ENCODE data around the gene YWHAG. TPM values are rescaled to one million over a fixed set of nuclear protein-coding genes. Genes with fewer than 3 reads are reported as not detected.

YWHAG gene
- total and polyA plus RNA-seq, 7 experiments from 2014 or later: 1.4 to 98.3 (median 35.1) TPM

DNA sequence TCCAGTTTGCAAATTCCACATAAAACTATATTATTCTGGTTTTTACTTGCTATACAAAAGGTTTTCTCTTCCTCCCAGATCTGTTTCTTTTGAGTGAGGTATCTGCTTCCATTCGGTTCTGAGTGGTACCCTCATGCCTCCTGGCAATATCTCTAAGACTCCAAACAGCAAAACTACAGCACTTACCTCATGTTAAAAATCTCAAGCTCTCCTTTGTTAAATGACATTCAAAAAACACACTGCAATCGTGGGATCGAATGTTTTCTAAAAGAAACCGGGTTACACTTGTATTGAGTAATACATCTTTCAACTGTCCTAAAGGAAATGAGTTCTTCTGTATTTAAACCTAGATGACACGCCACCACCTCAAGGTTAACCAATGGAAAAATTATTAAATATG, 11.1 kb downstream of the YWHAG start:
- intact Hi-C loops (cut with micrococcal nuclease): loop anchor here in 1 of 2 donors (2.0 kb wide), 1 partner anchor 17 kb away; no protein-coding TSS in a partner anchor
- peaks cover 7 to 29% (median 7%) of the 10 kb centered on the region in 3 experiments for H3K36me3 ChIP-seq (ENCODE audit: control insufficient read depth in 2 of 3, insufficient read depth in 3 of 3, low read length in 3 of 3)
- H3K27me3 ChIP-seq (ENCODE audit: control insufficient read depth in 2 of 2, insufficient read depth in 2 of 2, low read length in 2 of 2): no peaks in the 10 kb centered on the region
- POLR2A ChIA-PET: no interaction called here
- no peaks in the 10 kb centered on the region for H3K9me3 ChIP-seq (ENCODE audit: control insufficient read depth in 2 of 3, low read length in 3 of 3)
- peaks cover 0 to 16% of the 10 kb centered on the region in 2 donors for H3K4me1 ChIP-seq (ENCODE audit: control insufficient read depth in 2 of 2, insufficient read depth in 2 of 2, low read length in 2 of 2)
- DNase-seq (no peak), ATAC-seq (no peak)
- peaks cover 24 to 55% (median 42%) of the 10 kb centered on the region in 5 donors for H3K36me3 Mint-ChIP-seq
- H3K27me3 Mint-ChIP-seq: no peaks in the 10 kb centered on the region
- peak overlapping the region; percentile 0 to 76 (median 33) for H3K4me3 Mint-ChIP-seq
- H3K27ac ChIP-seq (ENCODE audit: low read depth, low read length): no peak overlapping the region
- no peak overlapping the region for H3K4me3 ChIP-seq (ENCODE audit: low read length)
- CTCF ChIA-PET: no interaction called here
- H3K27ac Mint-ChIP-seq: peak overlapping the region in 7 of 9 donors; percentile 6 to 62 (median 35)
- peaks cover 47 to 83% (median 75%) of the 10 kb centered on the region in 7 donors for H3K4me1 Mint-ChIP-seq
- H3K9me3 Mint-ChIP-seq: no peaks in the 10 kb centered on the region

DNA sequence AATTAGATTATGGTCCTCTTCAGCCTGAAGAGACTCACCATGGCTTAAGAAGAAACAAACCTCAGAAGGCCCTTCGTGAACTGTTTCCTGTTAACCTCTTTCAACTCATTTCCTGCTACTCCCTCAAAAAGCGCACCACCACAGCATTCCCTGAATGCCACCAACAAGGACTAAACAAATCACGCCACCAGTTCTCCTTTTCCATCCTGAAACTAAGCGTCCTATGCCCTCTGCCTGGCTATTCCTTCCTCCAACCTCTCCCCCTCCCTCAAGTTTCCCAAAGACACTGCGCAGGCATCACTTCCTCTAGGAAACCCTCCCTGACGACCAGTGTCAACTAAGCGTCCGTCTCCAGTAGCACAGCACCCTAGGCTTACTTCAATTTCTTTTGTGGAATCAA, 12.0 kb downstream of the YWHAG start:
- intact Hi-C loops (cut with micrococcal nuclease): loop anchor here in 1 of 2 donors (2.0 kb wide), 1 partner anchor 16 kb away; no protein-coding TSS in a partner anchor
- peaks cover 24 to 60% (median 42%) of the 10 kb centered on the region in 5 donors for H3K36me3 Mint-ChIP-seq
- ATAC-seq: no peak

DNA sequence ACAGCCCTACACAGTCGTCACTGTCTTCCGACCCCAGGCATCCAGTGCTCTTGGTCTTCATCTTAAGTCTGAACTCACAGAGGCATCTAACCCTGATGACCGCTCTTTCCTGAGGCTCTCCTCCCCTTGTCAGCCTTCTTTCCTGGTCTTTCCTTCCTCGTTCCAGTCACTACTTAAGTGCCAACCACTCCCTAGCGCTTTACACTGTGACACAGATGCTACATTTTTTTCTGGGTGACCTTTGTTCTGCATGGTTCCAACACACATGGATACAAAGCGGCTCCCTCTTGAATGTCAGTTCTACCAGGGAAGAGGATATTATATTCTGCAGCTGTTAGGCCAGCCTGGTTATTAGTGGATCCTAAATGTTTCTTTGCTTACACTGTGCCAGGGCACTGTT, 12.7 kb downstream of the YWHAG start:
- ATAC-seq (no peak), DNase-seq (no peak)
- no peaks in the 10 kb centered on the region for H3K27me3 ChIP-seq (ENCODE audit: control insufficient read depth in 2 of 2, insufficient read depth in 2 of 2, low read length in 2 of 2)
- Mint-ChIP-seq H3K4me1 (peaks cover 50 to 81% (median 73%) of the 10 kb centered on the region in 7 donors), H3K4me3 (peak overlapping the region in 6 of 10 donors; percentile 22 to 76 (median 57)), H3K36me3 (peaks cover 24 to 65% (median 44%) of the 10 kb centered on the region in 5 donors), H3K27me3 (no peaks in the 10 kb centered on the region), H3K9me3 (no peaks in the 10 kb centered on the region), H3K27ac (peak overlapping the region in 7 of 9 donors; percentile 29 to 65 (median 51))
- CTCF ChIA-PET: no interaction called here
- peaks cover 7 to 29% (median 7%) of the 10 kb centered on the region in 3 experiments for H3K36me3 ChIP-seq (ENCODE audit: control insufficient read depth in 2 of 3, insufficient read depth in 3 of 3, low read length in 3 of 3)
- no peak overlapping the region for H3K4me3 ChIP-seq (ENCODE audit: low read length)
- peaks cover 0 to 16% of the 10 kb centered on the region in 2 donors for H3K4me1 ChIP-seq (ENCODE audit: control insufficient read depth in 2 of 2, insufficient read depth in 2 of 2, low read length in 2 of 2)
- POLR2A ChIA-PET: no interaction called here
- H3K9me3 ChIP-seq (ENCODE audit: control insufficient read depth in 2 of 3, low read length in 3 of 3): no peaks in the 10 kb centered on the region
- intact Hi-C loops (cut with micrococcal nuclease): loop anchor here in 1 of 2 donors (2.0 kb wide), 1 partner anchor 15 kb away; no protein-coding TSS in a partner anchor
- H3K27ac ChIP-seq (ENCODE audit: low read depth, low read length): no peak overlapping the region

More for the DNA sequence above, 12.0 kb downstream of the YWHAG start:
- ChIA-PET POLR2A (no interaction called here), CTCF (no interaction called here)
- no peak overlapping the region for H3K27ac ChIP-seq (ENCODE audit: low read depth, low read length)
- no peak for DNase-seq
- H3K9me3 ChIP-seq (ENCODE audit: control insufficient read depth in 2 of 3, low read length in 3 of 3): no peaks in the 10 kb centered on the region
- H3K36me3 ChIP-seq (ENCODE audit: control insufficient read depth in 2 of 3, insufficient read depth in 3 of 3, low read length in 3 of 3): peaks cover 7 to 29% (median 7%) of the 10 kb centered on the region in 3 experiments
- Mint-ChIP-seq H3K4me3 (peak overlapping the region; percentile 2 to 76 (median 56)), H3K27me3 (no peaks in the 10 kb centered on the region), H3K27ac (peak overlapping the region; percentile 20 to 84 (median 62)), H3K9me3 (no peaks in the 10 kb centered on the region), H3K4me1 (peaks cover 52 to 83% (median 74%) of the 10 kb centered on the region in 7 donors)
- peaks cover 0 to 16% of the 10 kb centered on the region in 2 donors for H3K4me1 ChIP-seq (ENCODE audit: control insufficient read depth in 2 of 2, insufficient read depth in 2 of 2, low read length in 2 of 2)
- no peaks in the 10 kb centered on the region for H3K27me3 ChIP-seq (ENCODE audit: control insufficient read depth in 2 of 2, insufficient read depth in 2 of 2, low read length in 2 of 2)
- no peak overlapping the region for H3K4me3 ChIP-seq (ENCODE audit: low read length)

DNA sequence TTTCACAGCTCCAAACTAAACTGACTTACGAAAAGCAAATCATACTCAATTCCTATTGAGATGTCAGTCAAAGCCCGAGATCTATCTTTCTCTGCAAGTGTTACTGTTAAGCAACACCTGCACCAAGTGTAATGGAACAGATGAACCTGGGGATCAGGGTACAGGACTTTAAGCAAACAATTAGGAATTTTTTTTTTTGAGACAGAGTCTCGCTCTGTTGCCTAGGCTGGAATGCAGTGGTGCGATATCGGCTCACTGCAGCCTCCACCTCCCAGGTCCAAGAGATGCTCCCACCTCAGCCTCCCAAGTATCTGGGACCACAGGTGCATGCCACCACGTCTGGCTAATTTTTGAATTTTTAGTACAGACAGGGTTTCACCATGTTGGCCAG, 14.9 kb downstream of the YWHAG start:
- Histone ChIP-seq H3K27me3 (ENCODE audit: control insufficient read depth in 2 of 2, insufficient read depth in 2 of 2, low read length in 2 of 2) (no peaks in the 10 kb centered on the region), H3K4me3 (ENCODE audit: low read length) (no peak overlapping the region), H3K9me3 (ENCODE audit: control insufficient read depth in 2 of 3, low read length in 3 of 3) (no peaks in the 10 kb centered on the region), H3K36me3 (ENCODE audit: control insufficient read depth in 2 of 3, insufficient read depth in 3 of 3, low read length in 3 of 3) (peaks cover 0 to 24% (median 7%) of the 10 kb centered on the region in 3 experiments), H3K4me1 (ENCODE audit: control insufficient read depth in 2 of 2, insufficient read depth in 2 of 2, low read length in 2 of 2) (peaks cover 0 to 16% of the 10 kb centered on the region in 2 donors), H3K27ac (ENCODE audit: low read depth, low read length) (no peak overlapping the region)
- Mint-ChIP-seq H3K4me3 (no peak overlapping the region), H3K4me1 (peaks cover 54 to 78% (median 68%) of the 10 kb centered on the region in 7 donors), H3K27me3 (no peaks in the 10 kb centered on the region), H3K27ac (peak overlapping the region in 1 of 9 donors; percentile 4), H3K9me3 (no peaks in the 10 kb centered on the region), H3K36me3 (peaks cover 24 to 53% (median 38%) of the 10 kb centered on the region in 5 donors)
- DNase-seq (no peak), ATAC-seq (no peak)
- CTCF ChIA-PET: no interaction called here
- intact Hi-C loops (cut with micrococcal nuclease): no loop called here
- POLR2A ChIA-PET: interaction anchor here (1.3 kb wide), 1 partner anchor 26 kb away, joined by 4 read pairs; no protein-coding TSS in a partner anchor

DNA sequence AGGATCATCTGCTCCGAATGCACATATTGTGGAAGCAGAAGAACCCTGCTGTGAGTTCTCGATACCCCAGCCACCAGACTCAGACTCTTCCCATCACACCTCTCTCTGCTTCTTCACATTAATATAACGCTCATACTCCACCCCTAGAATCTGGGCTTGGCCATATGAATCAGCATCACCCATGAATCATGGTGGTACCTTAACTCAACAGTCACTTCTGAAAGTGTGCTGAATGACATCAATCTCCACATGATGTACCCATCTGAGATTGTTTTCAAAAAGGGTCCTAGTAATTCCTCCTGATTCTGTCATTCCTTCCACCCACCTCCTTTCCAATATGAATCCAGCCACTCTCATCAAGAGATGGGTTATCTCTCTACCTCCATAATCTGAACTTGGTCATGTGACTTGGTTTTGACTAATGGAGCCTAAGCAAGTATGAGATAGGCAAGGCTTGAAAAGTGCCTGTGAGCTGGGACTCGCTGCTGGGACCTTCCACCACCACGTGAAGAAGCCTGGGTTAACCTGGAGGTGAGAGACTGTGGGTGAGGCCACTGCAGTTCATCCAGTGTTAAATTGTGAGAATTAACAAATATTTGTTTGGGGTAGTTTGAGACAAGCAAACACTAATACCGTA, 15.4 kb downstream of the YWHAG start:
- ChIA-PET POLR2A (interaction anchor here (1.3 kb wide), 1 partner anchor 25 kb away, joined by 4 read pairs; no protein-coding TSS in a partner anchor), CTCF (no interaction called here)
- Mint-ChIP-seq H3K4me1 (peaks cover 56 to 83% (median 69%) of the 10 kb centered on the region in 7 donors), H3K36me3 (peaks cover 24 to 53% (median 38%) of the 10 kb centered on the region in 5 donors), H3K27me3 (no peaks in the 10 kb centered on the region), H3K9me3 (no peaks in the 10 kb centered on the region), H3K4me3 (peak overlapping the region in 1 of 10 donors; percentile 61), H3K27ac (peak overlapping the region in 2 of 9 donors; percentile 3 to 64)
- ATAC-seq: no peak
- Histone ChIP-seq H3K9me3 (ENCODE audit: control insufficient read depth in 2 of 3, low read length in 3 of 3) (no peaks in the 10 kb centered on the region), H3K27ac (ENCODE audit: low read depth, low read length) (no peak overlapping the region), H3K4me1 (ENCODE audit: control insufficient read depth in 2 of 2, insufficient read depth in 2 of 2, low read length in 2 of 2) (peaks cover 0 to 16% of the 10 kb centered on the region in 2 donors), H3K36me3 (ENCODE audit: control insufficient read depth in 2 of 3, insufficient read depth in 3 of 3, low read length in 3 of 3) (peaks cover 0 to 24% (median 7%) of the 10 kb centered on the region in 3 experiments), H3K27me3 (ENCODE audit: control insufficient read depth in 2 of 2, insufficient read depth in 2 of 2, low read length in 2 of 2) (no peaks in the 10 kb centered on the region), H3K4me3 (ENCODE audit: low read length) (no peak overlapping the region)
- intact Hi-C loops (cut with micrococcal nuclease): no loop called here
- DNase-seq: no peak

DNA sequence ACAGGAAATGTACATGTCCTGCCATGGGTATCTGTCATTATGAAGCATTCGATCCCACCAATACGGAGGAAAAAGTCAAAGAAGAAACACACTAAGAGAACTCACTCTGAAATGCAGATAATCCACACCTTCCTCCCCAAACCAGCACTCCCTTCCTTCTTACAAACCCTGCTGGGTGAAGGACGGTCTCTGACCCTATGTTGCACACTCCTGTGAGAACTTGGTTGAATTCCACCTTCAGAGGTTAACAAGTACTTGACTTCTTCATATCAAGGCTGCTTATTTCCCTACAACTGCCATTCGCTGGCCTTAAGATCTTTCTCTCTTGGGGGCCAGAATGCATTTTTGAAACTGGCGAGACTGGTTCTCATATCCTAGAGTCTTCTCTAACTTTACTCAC, 16.6 kb downstream of the YWHAG start:
- DNase-seq (no peak), ATAC-seq (no peak)
- ChIA-PET POLR2A (interaction anchor here (1.0 kb wide), 1 partner anchor 16 kb away, joined by 3 read pairs; no protein-coding TSS in a partner anchor), CTCF (no interaction called here)
- H3K27ac ChIP-seq (ENCODE audit: low read depth, low read length): no peak overlapping the region
- H3K9me3 ChIP-seq (ENCODE audit: control insufficient read depth in 2 of 3, low read length in 3 of 3): no peaks in the 10 kb centered on the region
- intact Hi-C loops (cut with micrococcal nuclease): no loop called here
- no peak overlapping the region for H3K4me3 ChIP-seq (ENCODE audit: low read length)
- H3K27me3 ChIP-seq (ENCODE audit: control insufficient read depth in 2 of 2, insufficient read depth in 2 of 2, low read length in 2 of 2): no peaks in the 10 kb centered on the region
- Mint-ChIP-seq H3K36me3 (peaks cover 21 to 51% (median 31%) of the 10 kb centered on the region in 5 donors), H3K4me3 (peak overlapping the region in 3 of 10 donors; percentile 1 to 14 (median 11)), H3K27ac (peak overlapping the region in 3 of 9 donors; percentile 4 to 73 (median 66)), H3K9me3 (no peaks in the 10 kb centered on the region), H3K4me1 (peaks cover 59 to 83% (median 72%) of the 10 kb centered on the region in 7 donors), H3K27me3 (no peaks in the 10 kb centered on the region)
- peaks cover 0 to 13% of the 10 kb centered on the region in 2 donors for H3K4me1 ChIP-seq (ENCODE audit: control insufficient read depth in 2 of 2, insufficient read depth in 2 of 2, low read length in 2 of 2)
- peaks cover 0 to 24% (median 7%) of the 10 kb centered on the region in 3 experiments for H3K36me3 ChIP-seq (ENCODE audit: control insufficient read depth in 2 of 3, insufficient read depth in 3 of 3, low read length in 3 of 3)

Measured in naive thymus-derived CD4-positive, alpha-beta T cell (primary cell).